ENCODE results near the gene MEGF6. TPM values are rescaled to one million over a fixed set of nuclear protein-coding genes. Genes with fewer than 3 reads are reported as not detected.

Gene MEGF6
- total and polyA plus RNA-seq, 9 of the 15 experiments (the other 6 are each of a cell fraction or from before 2014, with no cell fraction given), result 0.03 to 1.7 (median 0.24) TPM; not detected in 3

DNA sequence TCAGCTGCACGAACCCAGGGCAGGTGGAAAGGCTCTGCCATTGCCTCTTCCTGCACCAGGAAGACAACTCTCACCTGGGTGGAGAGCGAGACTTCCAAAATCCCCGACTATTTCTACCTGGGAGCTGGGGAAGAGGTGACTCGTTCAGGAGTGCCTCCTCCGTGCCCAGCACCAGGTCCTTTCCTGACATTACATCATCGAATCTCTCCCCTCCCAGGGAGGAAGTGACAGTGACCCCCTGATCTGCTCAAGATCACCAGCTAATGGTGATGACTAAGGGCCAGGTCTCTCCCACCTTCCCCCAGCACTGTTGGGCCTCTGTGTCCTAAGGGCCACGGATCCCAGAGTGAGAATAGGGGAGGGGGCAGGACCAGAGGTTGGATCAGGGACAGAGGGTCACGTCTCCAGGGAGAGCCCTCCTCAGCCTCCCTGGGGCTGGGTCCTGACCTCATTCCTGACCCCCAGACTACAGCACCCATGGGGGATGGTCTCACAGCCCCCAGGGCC lies 6.8 kb downstream of the MEGF6 start:
- POLR2A ChIA-PET, result no interaction called here
- Histone ChIP-seq H3K79me2 (ENCODE audit: control insufficient read depth, insufficient read depth, low read length) (no peaks in the 10 kb centered on the region), H3K9me3 (replicated peaks; ENCODE audit: control insufficient read depth, insufficient read depth, low read depth, low read length) (no peaks in the 10 kb centered on the region), H3K4me1 (replicated peaks in 1 of 2; ENCODE audit: control insufficient read depth in 2 of 2, insufficient read depth in 2 of 2, low read length in 2 of 2) (peaks cover 6 to 39% of the 10 kb centered on the region in 2 experiments; a peak in 2 of 5 replicates), H3K36me3 (ENCODE audit: control insufficient read depth, insufficient read depth, low read length) (no peaks in the 10 kb centered on the region), H3K4me2 (ENCODE audit: insufficient read depth, low read length) (no peak overlapping the region), H3K4me3 (no peak overlapping the region; the same call in 1 of the 2 replicates), H3K9ac (ENCODE audit: insufficient read depth in 1 of 2, low read depth in 2 of 2, low read length in 2 of 2) (no peak overlapping the region; a peak in 1 of 4 replicates), H3K9me1 (ENCODE audit: control insufficient read depth, insufficient read depth, low read length) (no peaks in the 10 kb centered on the region), H3K27ac (ENCODE audit: extremely low read depth, low read depth, low read length) (no peak overlapping the region), H2AFZ (ENCODE audit: low read depth, low read length) (no peak overlapping the region), H3K27me3 (ENCODE audit: control insufficient read depth in 2 of 2, insufficient read depth in 2 of 2, low read length in 2 of 2) (peaks cover 2 to 71% of the 10 kb centered on the region in 2 experiments; a peak in 4 of 5 replicates), H4K20me1 (replicated peaks; ENCODE audit: control insufficient read depth, insufficient read depth, low read length) (peaks cover 10% of the 10 kb centered on the region)
- intact Hi-C loops (cut with micrococcal nuclease) (no loop called here), in situ Hi-C loops (cut with MboI) (no loop called here)
- CTCF ChIA-PET (ENCODE audit: low intra/inter-chr PET ratio), result no interaction called here
- no peak for FAIRE-seq
- DNase-seq (ENCODE audit: extremely low read depth in 1 of 4, low spot score in 3 of 4), result no peak
- ATAC-seq, result peak; percentile 68
- no TSS peak for BruUV-seq (replicated peaks)
- WGBS (ENCODE audit: insufficient coverage, low coverage, missing lambda C conversion rate), result 3% methylated on average over 8 of the region's 8 CpGs
- TF ChIP-seq RB1 (IDR thresholded peaks at IDR 0.05; ENCODE audit: low read depth), result no peak
- TF ChIP-seq BRD4 (IDR thresholded peaks at IDR 0.05), result no peak
- TF ChIP-seq, protein P1, sequence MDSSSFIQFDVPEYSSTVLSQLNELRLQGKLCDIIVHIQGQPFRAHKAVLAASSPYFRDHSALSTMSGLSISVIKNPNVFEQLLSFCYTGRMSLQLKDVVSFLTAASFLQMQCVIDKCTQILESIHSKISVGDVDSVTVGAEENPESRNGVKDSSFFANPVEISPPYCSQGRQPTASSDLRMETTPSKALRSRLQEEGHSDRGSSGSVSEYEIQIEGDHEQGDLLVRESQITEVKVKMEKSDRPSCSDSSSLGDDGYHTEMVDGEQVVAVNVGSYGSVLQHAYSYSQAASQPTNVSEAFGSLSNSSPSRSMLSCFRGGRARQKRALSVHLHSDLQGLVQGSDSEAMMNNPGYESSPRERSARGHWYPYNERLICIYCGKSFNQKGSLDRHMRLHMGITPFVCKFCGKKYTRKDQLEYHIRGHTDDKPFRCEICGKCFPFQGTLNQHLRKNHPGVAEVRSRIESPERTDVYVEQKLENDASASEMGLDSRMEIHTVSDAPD (CRISPR knock-in tag; IDR thresholded peaks at IDR 0.05), result no peak
- no peak for TF ChIP-seq POLR3A (IDR thresholded peaks at IDR 0.05; ENCODE audit: borderline replicate concordance, extremely low read depth, insufficient read depth, insufficient read length)
- TF ChIP-seq MAZ (CRISPR knock-in tag; conservative IDR thresholded peaks at IDR 0.05 in 1 of 2, IDR thresholded peaks at IDR 0.05 in 1 of 2), result peak in 1 of 2 experiments; percentile 55; a peak in 2 of 4 replicates
- TF ChIP-seq ZNF224 (CRISPR knock-in tag; IDR thresholded peaks at IDR 0.05), result no peak
- TF ChIP-seq ZNF133 (CRISPR knock-in tag; IDR thresholded peaks at IDR 0.05), result no peak
- TF ChIP-seq NR2C2 (CRISPR knock-in tag; IDR thresholded peaks at IDR 0.05), result no peak
- peak; percentile 63; the same call in 1 of the 2 replicates for TF ChIP-seq NR2C2 (tag; IDR thresholded peaks at IDR 0.05)
- no peak for TF ChIP-seq ZNF41 (CRISPR knock-in tag; conservative IDR thresholded peaks at IDR 0.05)
- TF ChIP-seq ZKSCAN3 (CRISPR knock-in tag; IDR thresholded peaks at IDR 0.05), result no peak
- TF ChIP-seq CSDE1 (IDR thresholded peaks at IDR 0.05), result no peak
- TF ChIP-seq, protein P2, sequence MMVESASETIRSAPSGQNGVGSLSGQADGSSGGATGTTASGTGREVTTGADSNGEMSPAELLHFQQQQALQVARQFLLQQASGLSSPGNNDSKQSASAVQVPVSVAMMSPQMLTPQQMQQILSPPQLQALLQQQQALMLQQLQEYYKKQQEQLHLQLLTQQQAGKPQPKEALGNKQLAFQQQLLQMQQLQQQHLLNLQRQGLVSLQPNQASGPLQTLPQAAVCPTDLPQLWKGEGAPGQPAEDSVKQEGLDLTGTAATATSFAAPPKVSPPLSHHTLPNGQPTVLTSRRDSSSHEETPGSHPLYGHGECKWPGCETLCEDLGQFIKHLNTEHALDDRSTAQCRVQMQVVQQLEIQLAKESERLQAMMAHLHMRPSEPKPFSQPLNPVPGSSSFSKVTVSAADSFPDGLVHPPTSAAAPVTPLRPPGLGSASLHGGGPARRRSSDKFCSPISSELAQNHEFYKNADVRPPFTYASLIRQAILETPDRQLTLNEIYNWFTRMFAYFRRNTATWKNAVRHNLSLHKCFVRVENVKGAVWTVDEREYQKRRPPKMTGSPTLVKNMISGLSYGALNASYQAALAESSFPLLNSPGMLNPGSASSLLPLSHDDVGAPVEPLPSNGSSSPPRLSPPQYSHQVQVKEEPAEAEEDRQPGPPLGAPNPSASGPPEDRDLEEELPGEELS (CRISPR knock-in tag; IDR thresholded peaks at IDR 0.05; ENCODE audit: borderline replicate concordance), result no peak
- TF ChIP-seq NRF1 (conservative IDR thresholded peaks at IDR 0.05 in 1 of 2, IDR thresholded peaks at IDR 0.05 in 1 of 2), result peak in 1 of 2 experiments; percentile 39; a peak in 3 of 4 replicates
- TF ChIP-seq ZKSCAN8 (CRISPR knock-in tag; IDR thresholded peaks at IDR 0.05), result no peak
- peak; percentile 93 for TF ChIP-seq ATF7 (IDR thresholded peaks at IDR 0.05)
- no peak for TF ChIP-seq NFRKB (IDR thresholded peaks at IDR 0.05; ENCODE audit: low read depth)
- no peak for TF ChIP-seq NCOA4 (IDR thresholded peaks at IDR 0.05; ENCODE audit: partially characterized antibody)
- TF ChIP-seq ZNF512 (tag; IDR thresholded peaks at IDR 0.05), result no peak
- no peak for TF ChIP-seq PURB (CRISPR knock-in tag; IDR thresholded peaks at IDR 0.05; ENCODE audit: low read depth)

All from K562 (cell line).